ENCODE results near the gene SLC43A2.
A peak's percentile ranks its signal among the peaks of the same experiment; 100 is the strongest.
"Not testable (repeated sequence)": the region's sequence is repeated elsewhere in the genome, so short reads cannot be mapped to it uniquely, and the experiment has no call there.

Gene SLC43A2

GRCh38 chr17:1563471-1563785 lies 65.2 kb downstream of the SLC43A2 start:
- not testable (repeated sequence) for DNase-seq (ENCODE audit: low read depth in 4 of 4, low spot score in 1 of 4)

- DNase-seq (ENCODE audit: low read depth in 4 of 4, low spot score in 1 of 4) = no peak
Measured at GRCh38 chr17:1562176-1562643, 66.4 kb downstream of the SLC43A2 start.

GRCh38 chr17:1561420-1562175 lies 67.0 kb downstream of the SLC43A2 start:
- DNase-seq (ENCODE audit: low read depth in 4 of 4, low spot score in 1 of 4) = peak in 1 of 4 experiments; percentile 10

- no peak for DNase-seq (ENCODE audit: low read depth in 4 of 4, low spot score in 1 of 4)
Measured at GRCh38 chr17:1560858-1561355, 67.7 kb downstream of the SLC43A2 start.

- DNase-seq (ENCODE audit: low read depth in 4 of 4, low spot score in 1 of 4) = no peak
Measured at GRCh38 chr17:1560101-1560857, 68.4 kb downstream of the SLC43A2 start.

GRCh38 chr17:1559047-1560043 lies 69.3 kb downstream of the SLC43A2 start:
- DNase-seq (ENCODE audit: low read depth in 4 of 4, low spot score in 1 of 4) = no peak

GRCh38 chr17:1558401-1558800 lies 70.2 kb downstream of the SLC43A2 start:
- DNase-seq (ENCODE audit: low read depth in 4 of 4, low spot score in 1 of 4) = no peak

- no peak for DNase-seq (ENCODE audit: low read depth in 4 of 4, low spot score in 1 of 4)
Measured at GRCh38 chr17:1557355-1558095, 71.1 kb downstream of the SLC43A2 start.

GRCh38 chr17:1555651-1556471 lies 72.8 kb downstream of the SLC43A2 start:
- DNase-seq (ENCODE audit: low read depth in 4 of 4, low spot score in 1 of 4) = no peak

- DNase-seq (ENCODE audit: low read depth in 4 of 4, low spot score in 1 of 4) = no peak
Measured at GRCh38 chr17:1554751-1555540, 73.7 kb downstream of the SLC43A2 start.

GRCh38 chr17:1553354-1554266 lies 75.0 kb downstream of the SLC43A2 start:
- no peak for DNase-seq (ENCODE audit: low read depth in 4 of 4, low spot score in 1 of 4)

- no peak for DNase-seq (ENCODE audit: low read depth in 4 of 4, low spot score in 1 of 4)
Measured at GRCh38 chr17:1552932-1553331, 75.7 kb downstream of the SLC43A2 start.

GRCh38 chr17:1551741-1552140 lies 76.9 kb downstream of the SLC43A2 start:
- DNase-seq (ENCODE audit: low read depth in 4 of 4, low spot score in 1 of 4) = no peak

- DNase-seq (ENCODE audit: low read depth in 4 of 4, low spot score in 1 of 4) = no peak
Measured at GRCh38 chr17:1548032-1548431, 80.6 kb downstream of the SLC43A2 start.

- DNase-seq (ENCODE audit: low read depth in 4 of 4, low spot score in 1 of 4) = no peak
Measured at GRCh38 chr17:1546292-1546922, 82.2 kb downstream of the SLC43A2 start.

GRCh38 chr17:1545618-1546017 lies 83.0 kb downstream of the SLC43A2 start:
- DNase-seq (ENCODE audit: low read depth in 4 of 4, low spot score in 1 of 4) = no peak

- DNase-seq (ENCODE audit: low read depth in 4 of 4, low spot score in 1 of 4) = no peak
Measured at GRCh38 chr17:1542316-1542715, 86.3 kb downstream of the SLC43A2 start.
